Effector memory CD8-positive, alpha-beta T cell (primary cell): ENCODE results near the gene TRIP4.
"Not testable (repeated sequence)": the region's sequence is repeated elsewhere in the genome, so short reads cannot be mapped to it uniquely, and the experiment has no call there.

Experiments
- ATAC-seq: fragments of 150-1000 bp; cut with Tn5 transposase; replicated peaks from 2 replicates; pipeline ENCODE4 v1.10.0; 2021; ENCODE audit warnings: mild to moderate bottlenecking, moderate library complexity
- DNase-seq, 3 experiments: peaks; one replicate each; pipeline ENCODE4 v3.0.0; 2021
- H3K27ac Mint-ChIP-seq, 2 donors: one replicate each; pipeline ENCODE4 v1.8.0; 2022; ENCODE audit warnings: mild to moderate bottlenecking in 2 of 2, mixed read lengths in 2 of 2, moderate library complexity in 2 of 2
- H3K27me3 Mint-ChIP-seq, 2 donors: one replicate each; pipeline ENCODE4 v1.8.0; 2022; ENCODE audit warnings: mixed read lengths in 2 of 2
- H3K36me3 Mint-ChIP-seq: one replicate; pipeline ENCODE4 v1.8.0; 2022; ENCODE audit warnings: mild to moderate bottlenecking, moderate library complexity, mixed read lengths; ENCODE audit not compliant: insufficient read depth
- H3K4me1 Mint-ChIP-seq, 2 donors: one replicate each; pipeline ENCODE4 v1.8.0; 2022; ENCODE audit warnings: low read depth in 2 of 2, mixed read lengths in 2 of 2
- H3K4me3 Mint-ChIP-seq, 2 donors: one replicate each; pipeline ENCODE4 v1.8.0; 2022; ENCODE audit warnings: mild to moderate bottlenecking in 2 of 2, mixed read lengths in 2 of 2, moderate library complexity in 2 of 2
- H3K9me3 Mint-ChIP-seq, 2 donors: one replicate each; pipeline ENCODE4 v1.8.0; 2022; ENCODE audit warnings: mixed read lengths in 2 of 2

The TRIP4 gene

DNA sequence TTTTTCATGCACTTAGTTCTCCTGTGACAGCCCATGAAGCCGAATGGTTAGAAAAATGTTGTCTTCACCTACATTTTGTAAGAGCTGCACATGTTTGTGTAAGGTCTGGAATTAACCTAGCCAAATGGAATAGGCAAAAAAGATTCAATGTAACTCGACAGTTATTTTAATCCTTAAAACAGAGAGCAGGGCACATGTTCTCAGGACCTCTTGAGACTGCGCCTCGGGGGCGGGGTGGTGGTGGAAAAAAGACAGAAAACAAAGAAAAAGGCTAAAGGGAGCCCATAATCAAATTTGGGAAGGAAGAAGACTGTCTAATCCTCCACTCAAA is 31.0 kb upstream of the TRIP4 start:
- H3K27me3 Mint-ChIP-seq, result no peaks in the 10 kb centered on the region
- no peaks in the 10 kb centered on the region for H3K9me3 Mint-ChIP-seq
- no peak for DNase-seq
- no peak for ATAC-seq
- peaks cover 15% of the 10 kb centered on the region for H3K36me3 Mint-ChIP-seq
- peaks cover 16 to 17% of the 10 kb centered on the region in 2 donors for H3K4me1 Mint-ChIP-seq
- H3K4me3 Mint-ChIP-seq, result peak overlapping the region; percentile 85 to 97
- peak overlapping the region; percentile 83 to 95 for H3K27ac Mint-ChIP-seq

DNA sequence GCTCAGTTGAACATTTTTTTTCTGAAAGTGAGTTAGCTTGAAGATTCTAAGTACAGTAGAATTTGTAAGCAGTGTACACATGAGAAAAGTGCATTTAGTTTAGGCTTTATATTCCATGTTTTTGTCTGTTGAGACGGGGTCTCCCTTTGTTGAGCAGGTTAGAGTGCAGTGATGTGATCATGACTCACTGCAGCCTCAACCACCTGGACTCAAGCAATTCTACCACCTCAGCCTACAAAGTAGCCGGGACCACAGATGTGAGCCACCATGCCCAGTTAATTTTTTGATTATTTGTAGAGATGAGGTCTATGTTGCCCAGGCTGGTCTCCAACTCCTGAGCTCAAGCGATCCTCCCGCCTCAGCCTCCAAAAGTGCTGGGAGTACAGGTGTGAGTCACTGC is 26.4 kb upstream of the TRIP4 start:
- Mint-ChIP-seq H3K36me3 (peaks cover 2% of the 10 kb centered on the region), H3K27me3 (no peaks in the 10 kb centered on the region), H3K27ac (no peak overlapping the region), H3K4me1 (peaks cover 5% of the 10 kb centered on the region in 2 donors), H3K4me3 (no peak overlapping the region), H3K9me3 (no peaks in the 10 kb centered on the region)
- DNase-seq (no peak), ATAC-seq (no peak)

GRCh38 chr15:64369078-64369607 is 18.5 kb upstream of the TRIP4 start:
- DNase-seq (no peak), ATAC-seq (no peak)
- no peaks in the 10 kb centered on the region for H3K4me1 Mint-ChIP-seq
- no peak overlapping the region for H3K27ac Mint-ChIP-seq
- H3K36me3 Mint-ChIP-seq, result no peaks in the 10 kb centered on the region
- no peak overlapping the region for H3K4me3 Mint-ChIP-seq
- H3K9me3 Mint-ChIP-seq, result no peaks in the 10 kb centered on the region
- H3K27me3 Mint-ChIP-seq, result no peaks in the 10 kb centered on the region

DNA sequence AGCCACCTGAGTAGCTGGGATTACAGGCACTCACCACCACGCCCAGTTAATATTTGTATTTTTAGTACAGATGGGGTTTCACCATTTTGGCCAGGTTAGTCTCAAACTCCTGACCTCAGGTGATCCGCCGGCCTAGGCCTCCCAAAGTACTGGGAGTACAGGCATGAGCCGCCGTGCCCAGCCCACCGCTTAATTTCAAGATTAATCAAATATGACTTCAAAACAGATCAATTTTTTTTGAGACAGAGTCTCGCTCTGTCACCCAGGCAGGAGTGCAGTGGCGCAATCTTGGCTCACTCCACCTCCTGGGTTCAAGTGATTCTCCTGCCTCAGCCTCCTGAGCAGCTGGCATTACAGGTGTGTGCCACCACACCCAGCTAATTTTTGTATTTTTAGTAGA is 16.3 kb upstream of the TRIP4 start:
- H3K27me3 Mint-ChIP-seq, DNase-seq, H3K36me3 Mint-ChIP-seq, H3K4me3 Mint-ChIP-seq, ATAC-seq, H3K27ac Mint-ChIP-seq, H3K9me3 Mint-ChIP-seq, H3K4me1 Mint-ChIP-seq: not testable (repeated sequence)

- no peak overlapping the region for H3K27ac Mint-ChIP-seq
- ATAC-seq (peak; percentile 32), DNase-seq (no peak)
- peaks cover 3% of the 10 kb centered on the region for H3K36me3 Mint-ChIP-seq
- H3K9me3 Mint-ChIP-seq, result no peaks in the 10 kb centered on the region
- H3K4me1 Mint-ChIP-seq, result no peaks in the 10 kb centered on the region
- peak overlapping the region; percentile 27 to 56 for H3K4me3 Mint-ChIP-seq
- no peaks in the 10 kb centered on the region for H3K27me3 Mint-ChIP-seq
Observed at GRCh38 chr15:64373360-64373759, 14.3 kb upstream of the TRIP4 start.

GRCh38 chr15:64379216-64379960 is 8.2 kb upstream of the TRIP4 start:
- no peak for DNase-seq

DNA sequence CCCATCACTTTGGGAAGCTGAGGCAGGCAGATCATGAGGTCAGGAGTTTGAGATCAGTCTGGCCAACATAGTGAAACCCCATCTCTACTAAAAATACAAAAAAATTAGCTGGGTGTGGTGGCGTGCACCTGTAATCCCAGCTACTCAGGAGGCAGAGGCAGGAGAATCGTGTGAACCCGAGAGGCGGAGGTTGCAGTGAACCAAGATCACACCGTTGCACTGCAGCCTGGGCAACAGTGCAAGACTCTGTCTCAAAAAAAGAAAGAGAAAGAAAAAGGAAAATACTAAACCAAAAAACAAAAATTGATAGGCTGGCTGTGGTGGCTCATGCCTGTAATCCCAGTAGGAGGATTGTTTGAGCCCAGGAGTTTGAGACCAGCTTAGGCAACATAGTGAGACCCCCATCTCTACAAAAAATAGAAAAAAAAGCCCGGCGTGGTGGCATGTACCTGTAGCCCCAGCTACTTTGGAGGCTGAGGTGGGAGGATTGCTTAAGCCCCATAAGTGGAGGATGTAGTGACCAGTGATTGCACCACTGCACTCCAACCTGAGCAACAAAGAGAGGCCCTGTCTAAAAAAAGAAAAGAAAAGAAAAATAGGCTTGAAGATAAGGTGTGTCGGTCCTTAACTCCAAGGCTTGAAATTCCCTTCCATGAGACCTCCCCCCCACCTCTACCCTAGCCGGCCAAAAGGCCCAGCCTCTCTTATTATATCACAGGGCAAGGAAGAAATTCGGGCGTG is 7.3 kb upstream of the TRIP4 start:
- H3K9me3 Mint-ChIP-seq, H3K36me3 Mint-ChIP-seq, ATAC-seq, H3K27me3 Mint-ChIP-seq, DNase-seq: not testable (repeated sequence)
- peak overlapping the region; percentile 84 to 88 for H3K4me3 Mint-ChIP-seq
- peak overlapping the region in 1 of 2 donors; percentile 62 for H3K27ac Mint-ChIP-seq
- H3K4me1 Mint-ChIP-seq, result peaks cover 10 to 12% of the 10 kb centered on the region in 2 donors

More at GRCh38 chr15:64379216-64379960, 8.2 kb upstream of the TRIP4 start:
- Mint-ChIP-seq H3K4me3 (peak overlapping the region in 1 of 2 donors; percentile 88), H3K9me3 (no peaks in the 10 kb centered on the region), H3K27ac (no peak overlapping the region), H3K4me1 (peaks cover 10 to 12% of the 10 kb centered on the region in 2 donors), H3K36me3 (peaks cover 9% of the 10 kb centered on the region), H3K27me3 (no peaks in the 10 kb centered on the region)
- no peak for ATAC-seq

DNA sequence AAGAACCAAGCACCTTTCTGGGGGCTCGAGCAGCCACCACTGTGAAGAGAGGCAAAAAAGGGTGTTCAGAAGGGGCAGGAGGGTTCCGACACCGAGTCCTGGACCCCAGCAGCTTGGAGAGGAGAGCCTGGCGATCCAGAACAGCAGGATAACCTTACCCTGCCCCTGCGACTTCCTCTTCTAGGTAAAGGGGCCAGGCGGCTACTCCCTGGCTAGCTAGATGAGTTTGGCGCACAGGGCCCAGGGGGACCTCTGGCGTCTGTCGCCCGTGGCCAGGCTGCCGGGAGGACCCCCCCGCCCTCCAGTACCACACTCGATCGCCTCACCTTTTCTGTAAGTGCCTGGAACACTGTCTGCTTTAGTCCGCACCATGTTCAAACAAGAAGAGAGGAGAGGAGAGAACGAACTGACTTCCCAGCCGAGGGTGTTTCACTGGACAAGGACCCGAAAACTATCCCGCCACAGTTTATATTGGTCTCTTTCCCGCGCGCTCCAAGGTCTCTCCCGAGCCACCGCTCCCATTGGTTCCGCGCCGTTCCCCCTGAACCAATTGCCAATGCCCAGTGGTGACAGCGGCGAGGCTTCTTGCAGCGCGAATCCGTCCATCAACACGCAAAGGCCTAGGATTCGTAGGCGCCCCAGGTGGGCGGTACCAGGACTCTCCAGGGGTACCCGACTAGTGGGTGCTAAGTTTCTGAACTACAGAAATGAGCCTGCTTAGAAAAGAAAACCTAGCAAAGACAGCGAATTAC is 6.5 kb upstream of the TRIP4 start, which contains the start of gene PCLAF:
PCLAF (minus strand) TSS at position 442 of the 752 bp plus-strand sequence; CDS start at position 372, 70 bp downstream.
- peak within 1 kb of the TSS; percentile 62 to 63 for H3K27ac Mint-ChIP-seq
- H3K9me3 Mint-ChIP-seq, result no peaks in the 10 kb centered on the region
- peaks cover 10 to 12% of the 10 kb centered on the region in 2 donors for H3K4me1 Mint-ChIP-seq
- no peaks in the 10 kb centered on the region for H3K27me3 Mint-ChIP-seq
- ATAC-seq (peak; percentile 100), DNase-seq (peak; percentile 85 to 88 (median 86))
- H3K4me3 Mint-ChIP-seq, result peak within 1 kb of the TSS; percentile 84 to 88
- H3K36me3 Mint-ChIP-seq, result peaks cover 6% of the 10 kb centered on the region

- Mint-ChIP-seq H3K36me3 (peaks cover 11% of the 10 kb centered on the region), H3K9me3 (no peaks in the 10 kb centered on the region), H3K4me3 (no peak overlapping the region), H3K4me1 (peaks cover 20 to 23% of the 10 kb centered on the region in 2 donors), H3K27ac (no peak overlapping the region), H3K27me3 (no peaks in the 10 kb centered on the region)
- DNase-seq (no peak), ATAC-seq (no peak)
Observed at GRCh38 chr15:64383760-64384159, 3.9 kb upstream of the TRIP4 start.

DNA sequence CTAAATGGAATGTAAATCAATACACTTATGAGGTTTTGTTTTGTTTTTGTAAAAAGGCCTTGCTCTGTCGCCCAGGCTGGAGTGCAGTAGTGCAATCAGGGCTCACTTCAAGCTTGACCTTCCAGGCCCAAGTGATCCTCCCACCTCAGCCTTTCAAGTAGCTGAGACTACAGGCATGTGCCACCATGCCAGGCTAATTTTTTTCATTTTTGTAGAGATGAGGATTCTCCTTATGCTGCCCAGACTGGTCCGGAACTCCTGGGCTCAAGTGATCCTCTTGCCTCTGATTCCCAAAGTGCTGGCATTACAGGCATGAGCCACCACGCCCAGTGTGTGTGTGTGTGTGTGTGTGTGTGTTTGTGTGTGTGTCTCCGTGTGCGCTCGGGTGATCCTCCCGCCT is 1.3 kb upstream of the TRIP4 start:
- DNase-seq, result no peak
- no peak overlapping the region for H3K27ac Mint-ChIP-seq
- peak overlapping the region in 1 of 2 donors; percentile 96 for H3K4me3 Mint-ChIP-seq
- H3K4me1 Mint-ChIP-seq, result peaks cover 20 to 22% of the 10 kb centered on the region in 2 donors
- ATAC-seq, result no peak
- H3K36me3 Mint-ChIP-seq, result peaks cover 14% of the 10 kb centered on the region
- H3K27me3 Mint-ChIP-seq, result no peaks in the 10 kb centered on the region
- H3K9me3 Mint-ChIP-seq, result no peaks in the 10 kb centered on the region

GRCh38 chr15:64389036-64389435 is 1.4 kb downstream of the TRIP4 start:
- ATAC-seq, result no peak
- H3K36me3 Mint-ChIP-seq, result peaks cover 26% of the 10 kb centered on the region
- peaks cover 19 to 20% of the 10 kb centered on the region in 2 donors for H3K4me1 Mint-ChIP-seq
- H3K27me3 Mint-ChIP-seq, result no peaks in the 10 kb centered on the region
- peak overlapping the region in 1 of 2 donors; percentile 62 for H3K27ac Mint-ChIP-seq
- H3K9me3 Mint-ChIP-seq, result no peaks in the 10 kb centered on the region
- DNase-seq, result no peak
- H3K4me3 Mint-ChIP-seq, result peak overlapping the region; percentile 91 to 96

DNA sequence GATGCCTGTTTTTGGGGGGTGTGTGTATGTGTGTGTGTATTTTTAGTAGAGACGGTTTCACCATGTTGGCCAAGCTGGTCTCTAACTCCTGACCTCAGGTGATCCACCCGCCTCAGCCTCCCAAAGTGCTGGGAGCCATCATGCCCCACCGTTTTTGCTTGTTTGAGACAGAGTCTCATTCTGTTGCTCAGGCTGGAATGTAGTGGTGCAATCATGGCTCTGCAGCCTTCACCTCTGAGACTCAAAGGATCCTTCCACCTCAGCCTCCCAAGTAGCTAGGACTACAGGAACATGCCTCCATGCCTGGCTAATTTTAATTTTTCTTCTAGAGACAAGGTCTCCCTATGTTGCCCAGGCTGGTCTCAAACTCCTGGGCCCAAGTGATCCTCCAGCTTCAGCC is 4.8 kb downstream of the TRIP4 start:
- DNase-seq, H3K27me3 Mint-ChIP-seq, ATAC-seq, H3K4me3 Mint-ChIP-seq, H3K9me3 Mint-ChIP-seq: not testable (repeated sequence)
- Mint-ChIP-seq H3K4me1 (peaks cover 18 to 19% of the 10 kb centered on the region in 2 donors), H3K27ac (peak overlapping the region in 1 of 2 donors; percentile 62), H3K36me3 (peaks cover 59% of the 10 kb centered on the region)

DNA sequence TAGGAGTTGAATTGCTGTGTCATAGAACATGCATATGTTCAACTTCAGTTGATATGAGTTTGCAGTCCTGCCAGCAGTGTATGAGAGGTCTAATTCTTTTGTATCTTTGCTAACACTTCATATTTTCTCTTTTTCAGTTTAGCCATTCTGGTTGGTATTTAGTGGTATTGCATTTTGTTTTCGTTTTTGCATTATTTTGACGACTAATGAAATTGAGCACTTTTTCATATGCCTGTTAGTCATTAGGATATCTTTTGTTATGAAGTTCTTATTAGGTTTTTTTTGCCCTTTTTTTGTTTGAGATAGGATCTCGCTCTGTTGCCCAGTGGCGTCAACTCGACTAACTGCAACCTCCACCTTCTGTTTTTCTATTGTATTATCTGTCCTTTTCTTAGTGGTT is 9.2 kb downstream of the TRIP4 start:
- H3K9me3 Mint-ChIP-seq, result no peaks in the 10 kb centered on the region
- no peak for DNase-seq
- peaks cover 4% of the 10 kb centered on the region in 2 donors for H3K4me1 Mint-ChIP-seq
- H3K27me3 Mint-ChIP-seq, result no peaks in the 10 kb centered on the region
- no peak overlapping the region for H3K4me3 Mint-ChIP-seq
- peaks cover 92% of the 10 kb centered on the region for H3K36me3 Mint-ChIP-seq
- no peak for ATAC-seq
- H3K27ac Mint-ChIP-seq, result no peak overlapping the region
